HepG2 (cell line): Measurements from ENCODE around the gene BACE1-AS. TPM values are rescaled to one million over a fixed set of nuclear protein-coding genes. Genes with fewer than 3 reads are reported as not detected.

Experiments
- ATAC-seq: fragments of 200-7000 bp; cut with Tn5 transposase; 3 replicates; pipeline ENCODE4 v1.9.1; 2020; ENCODE audit warnings: mild to moderate bottlenecking, moderate library complexity
- BruUV-seq: library from RNA; stranded (reverse); fragments of 400-500 nt; replicated peaks from 2 replicates; lab custom pipeline; 2021; lab: Mats Ljungman, UMichigan
- CTCF ChIA-PET: fragments of 300-600 bp; formaldehyde crosslinking; extraction: SDS; loops from one replicate; lab custom pipeline; 2021; ENCODE audit warnings: low total read pairs, inconsistent platforms, low intra/inter-chr PET ratio; lab: Yijun Ruan, JAX
- POLR2A ChIA-PET: fragments of 350-600 bp; sonication (Branson Sonifier 250); formaldehyde crosslinking; loops from one replicate; lab custom pipeline; 2020; ENCODE audit warnings: antibody characterized with exemption, inconsistent platforms; lab: Yijun Ruan, JAX
- DNase-seq: peaks from one replicate; pipeline ENCODE4 v3.0.0-alpha.2; 2015; ENCODE audit warnings: low spot score
- FAIRE-seq: peaks from 3 replicates; lab custom pipeline; 2011; peaks lifted over from hg19 to GRCh38; lab: Jason Lieb, UNC
- H2AFZ ChIP-seq: one replicate; pipeline ENCODE4 v1.6.1; 2011; ENCODE audit warnings: low read length, inconsistent platforms
- H3K27ac ChIP-seq: fragments of 300-600 bp; 3 replicates; pipeline ENCODE4 v1.8.0; 2011; ENCODE audit warnings: mixed run types, mild to moderate bottlenecking, mixed read lengths, low read length, inconsistent platforms; ENCODE audit not compliant: insufficient read depth; ENCODE audit errors: extremely low read length
- H3K27me3 ChIP-seq, 2 experiments: fragments of 200-600 bp in 1 of 2; 2 replicates in 1 of 2; 3 replicates in 1 of 2; pipeline versions ENCODE4 v1.6.0 to v1.8.0; 2011; ENCODE audit warnings: low read length in 2 of 2, mild to moderate bottlenecking in 2 of 2, moderate library complexity in 2 of 2, inconsistent platforms in 1 of 2; ENCODE audit not compliant: insufficient read depth in 2 of 2, control insufficient read depth in 1 of 2
- H3K36me3 ChIP-seq, 2 experiments: fragments of 200-600 bp in 1 of 2; replicated peaks in 1 of 2; 2 replicates in 1 of 2; 3 replicates in 1 of 2; pipeline versions ENCODE4 v1.5.1 to v1.8.0; 2011; ENCODE audit warnings: low read length in 2 of 2, inconsistent platforms in 1 of 2; ENCODE audit not compliant: insufficient read depth in 2 of 2, control insufficient read depth in 1 of 2
- H3K4me1 ChIP-seq: 2 replicates; pipeline ENCODE4 v1.5.1; 2012; ENCODE audit warnings: low read length, inconsistent platforms; ENCODE audit not compliant: insufficient read depth
- H3K4me2 ChIP-seq: 2 replicates; pipeline ENCODE4 v1.6.0; 2011; ENCODE audit warnings: low read depth, low read length, inconsistent platforms
- H3K4me3 ChIP-seq, 3 experiments: fragments of 200-600 bp in 1 of 3; sonication (generic), shearing (Covaris generic) in 1 of 3; replicated peaks in 1 of 3; 2 replicates each; pipeline ENCODE4 v1.5.1; 2011 to 2016; ENCODE audit warnings: low read length in 3 of 3, inconsistent platforms in 2 of 3, low read depth in 2 of 3, mild to moderate bottlenecking in 2 of 3, control low read depth in 1 of 3, mixed read lengths in 1 of 3; ENCODE audit not compliant: insufficient read depth in 1 of 3
- H3K79me2 ChIP-seq: one replicate; pipeline ENCODE4 v1.6.1; 2011; ENCODE audit warnings: low read length, inconsistent platforms; ENCODE audit not compliant: insufficient read depth
- H3K9ac ChIP-seq: 2 replicates; pipeline ENCODE4 v1.6.0; 2011; ENCODE audit warnings: mild to moderate bottlenecking, low read depth, low read length, inconsistent platforms; ENCODE audit not compliant: insufficient read depth
- H3K9me3 ChIP-seq: 2 replicates; pipeline ENCODE4 v1.5.1; 2012; ENCODE audit warnings: mild to moderate bottlenecking, low read length
- H4K20me1 ChIP-seq: 2 replicates; pipeline ENCODE4 v1.6.0; 2011; ENCODE audit warnings: inconsistent platforms, mild to moderate bottlenecking, low read length, moderate library complexity; ENCODE audit not compliant: insufficient read depth
- GMEB1 ChIP-seq: sonication (generic); formaldehyde crosslinking; IDR thresholded peaks from 2 replicates; pipeline ENCODE4 v1.5.1; 2020; ENCODE audit warnings: missing genetic modification reagents, mild to moderate bottlenecking, borderline replicate concordance
- KAT7 ChIP-seq: IDR thresholded peaks from 2 replicates; pipeline ENCODE4 v1.6.1; 2018; ENCODE audit warnings: borderline replicate concordance, missing compliant biosample characterization
- NFIB ChIP-seq: sonication (generic); formaldehyde crosslinking; IDR thresholded peaks from 2 replicates; pipeline ENCODE4 v1.9.0; 2021; ENCODE audit warnings: missing genetic modification reagents, mild to moderate bottlenecking, borderline replicate concordance
- PRDM15 ChIP-seq: sonication (generic); formaldehyde crosslinking; IDR thresholded peaks from 2 replicates; pipeline ENCODE4 v1.4.0; 2020; ENCODE audit warnings: missing genetic modification reagents
- WIZ ChIP-seq: sonication (generic); formaldehyde crosslinking; IDR thresholded peaks from 2 replicates; pipeline ENCODE4 v1.5.1; 2020; ENCODE audit warnings: mild to moderate bottlenecking, missing genetic modification reagents
- XBP1 ChIP-seq: sonication (generic); formaldehyde crosslinking; IDR thresholded peaks from 2 replicates; pipeline ENCODE4 v1.5.0; 2020; ENCODE audit warnings: missing genetic modification reagents
- ZBTB25 ChIP-seq: IDR thresholded peaks from 2 replicates; pipeline ENCODE4 v1.6.1; 2018; ENCODE audit warnings: missing genetic modification reagents
- ZEB1 ChIP-seq: IDR thresholded peaks from 2 replicates; pipeline ENCODE4 v1.6.1; 2012; ENCODE audit warnings: mild to moderate bottlenecking, low read depth, inconsistent platforms; ENCODE audit not compliant: insufficient replicate concordance
- ZFP36L2 ChIP-seq: sonication (generic); formaldehyde crosslinking; IDR thresholded peaks from 2 replicates; pipeline ENCODE4 v1.4.0; 2020; ENCODE audit warnings: missing genetic modification reagents
- ZKSCAN8 ChIP-seq: IDR thresholded peaks from 2 replicates; pipeline ENCODE4 v1.6.1; 2016; ENCODE audit warnings: borderline replicate concordance, missing genetic modification reagents, missing compliant biosample characterization
- ZNF317 ChIP-seq: sonication (generic); formaldehyde crosslinking; IDR thresholded peaks from 2 replicates; pipeline ENCODE4 v1.5.0; 2020; ENCODE audit warnings: mild to moderate bottlenecking, missing genetic modification reagents
- WGBS: methylation state at CpG from one replicate; pipeline ENCODE4 v1.1.6; 2017; ENCODE audit warnings: low lambda C conversion rate; 5-methylcytosine and 5-hydroxymethylcytosine counted together
- in situ Hi-C: cut with HindIII; loops from 2 replicates; pipeline ENCODE4 v1.10.0; 2017; ENCODE audit warnings: low pct_unique_long_range_greater_than_20kb; ENCODE audit not compliant: extremely low pct_ligation_motif_present
- intact Hi-C: fragments of 100-400 bp; cut with micrococcal nuclease; formaldehyde crosslinking; loops from one replicate; pipeline ENCODE4 v1.10.0; 2022; ENCODE audit not compliant: unreplicated experiment
- polyA plus RNA-seq, 8 experiments: library from polyadenylated mRNA; depleted of rRNA in 3 of 8; stranded (reverse) in 7 of 8; unstranded in 1 of 8; fragments of >200 nt; fragmentation: Illumina TruSeq in 4 of 8; extraction: Trizol in 4 of 8; gene quantifications; 2 replicates each; pipeline versions ENCODE4 v1.2.1 to v1.2.3, GENCODE V29; 2011 to 2016; ENCODE audit warnings: low read depth in 4 of 8, missing spikeins in 1 of 8, mixed read lengths in 1 of 8; ENCODE audit not compliant: insufficient read depth in 1 of 8
- total RNA-seq, 5 experiments: library from RNA; depleted of rRNA; stranded (reverse); fragments of >200 nt; fragmentation: Illumina TruSeq; extraction: Trizol; gene quantifications; 2 replicates each; pipeline ENCODE4 v1.2.3, GENCODE V29; 2016; ENCODE audit warnings: low read depth in 1 of 5
- TF ChIP-seq, protein P1 (sequence below): sonication (generic); formaldehyde crosslinking; IDR thresholded peaks from 2 replicates; pipeline ENCODE4 v1.8.0; 2022; ENCODE audit warnings: mild to moderate bottlenecking, missing genetic modification reagents
- TF ChIP-seq, protein P2 (sequence below): fragments of 450-650 bp; IDR thresholded peaks from 2 replicates; pipeline ENCODE4 v1.6.1; 2017

BACE1-AS gene
- total and polyA plus RNA-seq, 2 of the 13 experiments (the other 11 are each of a cell fraction or from before 2014, with no cell fraction given): 2.0 to 3.9 TPM

DNA sequence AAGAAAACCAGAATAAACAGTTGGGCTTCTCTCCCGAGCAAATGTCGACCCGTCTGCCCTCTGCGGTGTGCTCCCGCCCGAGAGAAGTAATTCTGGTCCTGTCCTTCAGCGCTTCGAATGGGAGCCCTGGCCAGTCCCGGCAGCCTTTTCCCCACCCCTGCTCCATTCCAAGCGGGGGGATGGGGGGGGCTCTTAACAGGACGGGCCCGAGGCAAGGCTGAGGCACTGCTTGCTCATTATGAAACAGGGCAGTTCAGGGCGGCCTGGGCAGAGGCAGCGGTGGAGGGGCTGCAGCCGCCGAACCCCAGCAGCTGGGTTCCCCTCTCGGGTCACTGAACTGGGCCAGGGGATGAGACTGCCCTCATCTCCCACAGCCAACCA, 9.1 kb downstream of the BACE1-AS start (continued):
- TF ChIP-seq GMEB1 (no peak), ZKSCAN8 (no peak), ZNF317 (CRISPR knock-in tag) (0 out of 2 replicates have a peak, but pooled peaks have one; percentile 9), PRDM15 (CRISPR knock-in tag) (0 out of 2 replicates have a peak, but pooled peaks have one; percentile 14)
- TF ChIP-seq, all 625 proteins: peak for 39

DNA sequence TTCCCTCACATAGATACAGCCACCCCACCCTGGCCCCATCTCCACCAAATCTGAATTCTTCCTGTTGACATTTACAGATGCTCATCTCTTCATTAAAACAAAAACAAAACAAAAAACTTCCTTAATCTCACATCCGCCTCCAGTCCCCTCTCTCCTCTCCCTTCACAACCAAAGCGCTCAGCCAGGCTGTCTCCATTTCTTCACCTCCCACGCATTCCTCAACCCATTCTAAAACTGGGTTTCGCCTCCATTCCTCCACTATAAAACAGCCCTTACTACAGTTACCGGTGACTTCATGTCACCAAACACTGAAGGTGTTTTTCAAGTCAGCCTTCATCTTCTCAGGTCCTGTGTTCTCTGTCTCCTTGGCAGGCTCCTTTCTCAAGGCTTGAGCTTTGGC, 9.6 kb downstream of the BACE1-AS start:
- H3K27me3 ChIP-seq: no peaks in the 10 kb centered on the region
- ChIA-PET POLR2A (interaction anchor here (0.6 to 7.1 kb wide), 5 partner anchors 8 to 122 kb away, joined by 3 to 62 read pairs (median 5); partner anchors contain the start of genes BACE1, CEP164 and SIDT2), CTCF (no interaction called here)
- H4K20me1 ChIP-seq: no peaks in the 10 kb centered on the region
- ATAC-seq (no peak), FAIRE-seq (no peak), DNase-seq (no peak)
- intact Hi-C loops (no loop called here), in situ Hi-C loops (no loop called here)
- no TSS peak for BruUV-seq
- H3K36me3 ChIP-seq: no peaks in the 10 kb centered on the region; a peak in 1 of 5 replicates
- 49% methylated on average over 5 of the region's 5 CpGs for WGBS
- H3K4me2 ChIP-seq: peak overlapping the region; percentile 85
- peak overlapping the region; percentile 92 for H3K27ac ChIP-seq
- H3K9ac ChIP-seq: peak overlapping the region; percentile 71; the same call in 1 of the 2 replicates
- H3K9me3 ChIP-seq: no peaks in the 10 kb centered on the region
- peaks cover 2% of the 10 kb centered on the region for H3K79me2 ChIP-seq
- peaks cover 75% of the 10 kb centered on the region for H3K4me1 ChIP-seq
- no peak overlapping the region for H2AFZ ChIP-seq
- H3K4me3 ChIP-seq: peak overlapping the region; percentile 62 to 78 (median 65); a peak in 4 of 6 replicates
- TF ChIP-seq, protein P1, sequence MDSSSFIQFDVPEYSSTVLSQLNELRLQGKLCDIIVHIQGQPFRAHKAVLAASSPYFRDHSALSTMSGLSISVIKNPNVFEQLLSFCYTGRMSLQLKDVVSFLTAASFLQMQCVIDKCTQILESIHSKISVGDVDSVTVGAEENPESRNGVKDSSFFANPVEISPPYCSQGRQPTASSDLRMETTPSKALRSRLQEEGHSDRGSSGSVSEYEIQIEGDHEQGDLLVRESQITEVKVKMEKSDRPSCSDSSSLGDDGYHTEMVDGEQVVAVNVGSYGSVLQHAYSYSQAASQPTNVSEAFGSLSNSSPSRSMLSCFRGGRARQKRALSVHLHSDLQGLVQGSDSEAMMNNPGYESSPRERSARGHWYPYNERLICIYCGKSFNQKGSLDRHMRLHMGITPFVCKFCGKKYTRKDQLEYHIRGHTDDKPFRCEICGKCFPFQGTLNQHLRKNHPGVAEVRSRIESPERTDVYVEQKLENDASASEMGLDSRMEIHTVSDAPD (CRISPR knock-in tag): no peak
- no peak for TF ChIP-seq NFIB (CRISPR knock-in tag)
- no peak for TF ChIP-seq ZEB1
- TF ChIP-seq ZBTB25 (CRISPR knock-in tag): no peak
- no peak for TF ChIP-seq ZFP36L2 (CRISPR knock-in tag)
- TF ChIP-seq, protein P2, sequence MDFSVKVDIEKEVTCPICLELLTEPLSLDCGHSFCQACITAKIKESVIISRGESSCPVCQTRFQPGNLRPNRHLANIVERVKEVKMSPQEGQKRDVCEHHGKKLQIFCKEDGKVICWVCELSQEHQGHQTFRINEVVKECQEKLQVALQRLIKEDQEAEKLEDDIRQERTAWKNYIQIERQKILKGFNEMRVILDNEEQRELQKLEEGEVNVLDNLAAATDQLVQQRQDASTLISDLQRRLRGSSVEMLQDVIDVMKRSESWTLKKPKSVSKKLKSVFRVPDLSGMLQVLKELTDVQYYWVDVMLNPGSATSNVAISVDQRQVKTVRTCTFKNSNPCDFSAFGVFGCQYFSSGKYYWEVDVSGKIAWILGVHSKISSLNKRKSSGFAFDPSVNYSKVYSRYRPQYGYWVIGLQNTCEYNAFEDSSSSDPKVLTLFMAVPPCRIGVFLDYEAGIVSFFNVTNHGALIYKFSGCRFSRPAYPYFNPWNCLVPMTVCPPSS: no peak
- TF ChIP-seq WIZ (CRISPR knock-in tag): no peak
- TF ChIP-seq XBP1 (CRISPR knock-in tag): no peak
- no peak for TF ChIP-seq KAT7 (CRISPR knock-in tag)
